Measurements from ENCODE around the gene LRWD1. TPM values are rescaled to one million over a fixed set of nuclear protein-coding genes. Genes with fewer than 3 reads are reported as not detected.

LRWD1 gene
- total RNA-seq, 2 donors from 2014 or later: 12.8 to 57.7 TPM

- no peak overlapping the region for H3K4me3 ChIP-seq
- no peaks in the 10 kb centered on the region for H3K27me3 ChIP-seq (replicated peaks; ENCODE audit: insufficient read depth)
- no peaks in the 10 kb centered on the region for H3K36me3 ChIP-seq
- no peaks in the 10 kb centered on the region for H3K9me3 ChIP-seq
- H3K4me1 ChIP-seq (replicated peaks): peaks cover 5% of the 10 kb centered on the region
- no peak for DNase-seq (ENCODE audit: low spot score)
- H3K27ac ChIP-seq: no peak overlapping the region
- intact Hi-C loops (cut with DNase I): no loop called here
- 90% methylated on average over 22 of the region's 24 CpGs for WGBS
- TF ChIP-seq POLR2AphosphoS5 (IDR thresholded peaks at IDR 0.05) (no peak), POLR2A (IDR thresholded peaks at IDR 0.05) (no peak)
- TF ChIP-seq, protein P1, sequence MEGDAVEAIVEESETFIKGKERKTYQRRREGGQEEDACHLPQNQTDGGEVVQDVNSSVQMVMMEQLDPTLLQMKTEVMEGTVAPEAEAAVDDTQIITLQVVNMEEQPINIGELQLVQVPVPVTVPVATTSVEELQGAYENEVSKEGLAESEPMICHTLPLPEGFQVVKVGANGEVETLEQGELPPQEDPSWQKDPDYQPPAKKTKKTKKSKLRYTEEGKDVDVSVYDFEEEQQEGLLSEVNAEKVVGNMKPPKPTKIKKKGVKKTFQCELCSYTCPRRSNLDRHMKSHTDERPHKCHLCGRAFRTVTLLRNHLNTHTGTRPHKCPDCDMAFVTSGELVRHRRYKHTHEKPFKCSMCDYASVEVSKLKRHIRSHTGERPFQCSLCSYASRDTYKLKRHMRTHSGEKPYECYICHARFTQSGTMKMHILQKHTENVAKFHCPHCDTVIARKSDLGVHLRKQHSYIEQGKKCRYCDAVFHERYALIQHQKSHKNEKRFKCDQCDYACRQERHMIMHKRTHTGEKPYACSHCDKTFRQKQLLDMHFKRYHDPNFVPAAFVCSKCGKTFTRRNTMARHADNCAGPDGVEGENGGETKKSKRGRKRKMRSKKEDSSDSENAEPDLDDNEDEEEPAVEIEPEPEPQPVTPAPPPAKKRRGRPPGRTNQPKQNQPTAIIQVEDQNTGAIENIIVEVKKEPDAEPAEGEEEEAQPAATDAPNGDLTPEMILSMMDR (IDR thresholded peaks at IDR 0.05): no peak
These were observed 3.0 kb downstream of the LRWD1 start for GRCh38 chr7:102467581-102468477.

DNA sequence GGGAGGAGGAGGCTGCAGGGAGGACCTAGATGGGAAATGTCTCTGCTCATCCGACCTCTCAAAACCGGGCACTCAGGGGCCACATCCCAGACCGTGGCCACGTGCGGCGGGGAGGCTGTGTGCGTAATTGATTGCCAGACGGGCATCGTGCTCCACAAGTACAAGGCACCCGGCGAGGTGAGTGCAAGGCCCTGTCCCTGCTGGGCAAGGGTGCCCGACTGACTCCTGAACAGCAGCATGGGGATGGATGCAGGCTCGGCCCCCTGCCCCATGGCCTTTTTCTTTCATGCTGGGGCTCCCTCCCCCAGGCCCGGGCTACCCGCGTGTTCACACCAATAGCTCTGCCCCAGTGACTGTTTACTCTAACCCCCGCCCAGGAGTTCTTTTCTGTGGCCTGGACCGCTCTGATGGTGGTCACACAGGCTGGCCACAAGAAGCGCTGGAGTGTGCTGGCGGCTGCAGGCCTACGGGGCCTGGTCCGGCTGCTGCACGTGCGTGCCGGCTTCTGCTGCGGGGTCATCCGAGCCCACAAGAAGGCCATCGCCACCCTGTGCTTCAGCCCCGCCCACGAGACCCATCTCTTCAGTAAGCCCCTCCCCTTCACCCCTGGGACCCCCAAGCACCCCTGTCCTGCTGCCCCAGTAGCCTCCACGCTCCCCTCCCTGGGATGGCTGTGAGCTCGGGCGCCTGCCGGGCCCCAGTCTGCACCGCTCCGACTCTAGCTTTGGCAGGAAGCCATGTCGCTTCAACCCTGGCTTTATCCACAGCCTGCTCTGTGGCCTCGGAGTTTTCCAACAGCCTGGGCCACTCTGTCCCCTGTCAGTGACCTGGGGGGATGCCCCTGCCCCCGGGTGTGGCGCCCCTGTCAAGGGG lies 3.9 kb downstream of the LRWD1 start:
- DNase-seq (ENCODE audit: low spot score): no peak
- H3K4me1 ChIP-seq (replicated peaks): peaks cover 5% of the 10 kb centered on the region
- WGBS: 93% methylated on average over 40 of the region's 40 CpGs

DNA sequence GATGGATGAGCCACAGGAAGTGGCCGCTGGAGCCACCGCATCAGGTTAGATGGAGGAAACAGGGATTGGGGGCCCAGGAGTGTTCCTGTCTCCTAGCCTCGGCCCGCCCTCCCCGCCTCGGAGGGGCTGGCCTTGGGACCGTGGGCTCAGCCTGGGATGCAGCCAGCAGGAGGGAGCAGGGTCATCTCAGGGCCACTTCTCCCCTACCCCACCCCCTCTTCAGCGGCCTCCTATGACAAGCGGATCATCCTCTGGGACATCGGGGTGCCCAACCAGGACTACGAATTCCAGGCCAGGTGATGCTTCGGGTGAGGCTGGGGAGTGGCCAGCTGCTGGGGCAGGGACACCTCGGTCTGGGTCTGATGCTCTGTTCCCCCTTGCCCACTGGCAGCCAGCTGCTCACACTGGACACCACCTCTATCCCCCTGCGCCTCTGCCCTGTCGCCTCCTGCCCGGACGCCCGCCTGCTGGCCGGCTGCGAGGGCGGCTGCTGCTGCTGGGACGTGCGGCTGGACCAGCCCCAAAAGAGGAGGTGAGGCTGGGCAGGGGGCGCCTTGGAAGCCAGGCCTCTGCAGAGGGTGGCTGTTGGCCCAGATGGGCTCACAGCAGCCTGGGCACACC lies 4.7 kb downstream of the LRWD1 start:
- no peaks in the 10 kb centered on the region for H3K36me3 ChIP-seq
- no peak for DNase-seq (ENCODE audit: low spot score)
- no peaks in the 10 kb centered on the region for H3K27me3 ChIP-seq (replicated peaks; ENCODE audit: insufficient read depth)
- intact Hi-C loops (cut with DNase I): no loop called here
- H3K4me3 ChIP-seq: no peak overlapping the region
- no peaks in the 10 kb centered on the region for H3K9me3 ChIP-seq
- 93% methylated on average over 24 of the region's 24 CpGs for WGBS
- peaks cover 5% of the 10 kb centered on the region for H3K4me1 ChIP-seq (replicated peaks)
- TF ChIP-seq POLR2A (IDR thresholded peaks at IDR 0.05): no peak
- no peak for TF ChIP-seq POLR2AphosphoS5 (IDR thresholded peaks at IDR 0.05)
- no peak overlapping the region for H3K27ac ChIP-seq

More for the DNA sequence above, 3.9 kb downstream of the LRWD1 start:
- H3K4me3 ChIP-seq: no peak overlapping the region
- no peak overlapping the region for H3K27ac ChIP-seq
- no peaks in the 10 kb centered on the region for H3K36me3 ChIP-seq
- intact Hi-C loops (cut with DNase I): no loop called here
- no peaks in the 10 kb centered on the region for H3K27me3 ChIP-seq (replicated peaks; ENCODE audit: insufficient read depth)
- TF ChIP-seq POLR2A (IDR thresholded peaks at IDR 0.05) (no peak), POLR2AphosphoS5 (IDR thresholded peaks at IDR 0.05) (no peak)
- TF ChIP-seq, protein P1 (IDR thresholded peaks at IDR 0.05): no peak
- H3K9me3 ChIP-seq: no peaks in the 10 kb centered on the region

- H3K36me3 ChIP-seq: no peaks in the 10 kb centered on the region
- DNase-seq (ENCODE audit: low spot score): no peak
These were observed 5.4 kb downstream of the LRWD1 start for GRCh38 chr7:102469972-102470825.

More at GRCh38 chr7:102469972-102470825, 5.4 kb downstream of the LRWD1 start:
- no peaks in the 10 kb centered on the region for H3K9me3 ChIP-seq
- H3K27me3 ChIP-seq (replicated peaks; ENCODE audit: insufficient read depth): no peaks in the 10 kb centered on the region
- WGBS: 84% methylated on average over 20 of the region's 20 CpGs
- H3K27ac ChIP-seq: no peak overlapping the region
- peaks cover 5% of the 10 kb centered on the region for H3K4me1 ChIP-seq (replicated peaks)
- H3K4me3 ChIP-seq: no peak overlapping the region
- intact Hi-C loops (cut with DNase I): no loop called here
- TF ChIP-seq POLR2AphosphoS5 (IDR thresholded peaks at IDR 0.05) (no peak), POLR2A (IDR thresholded peaks at IDR 0.05) (no peak)
- TF ChIP-seq, protein P1 (IDR thresholded peaks at IDR 0.05): no peak

All from prostate gland (tissue), 2 donors.